ENCODE results near the gene MSMP. TPM values are rescaled to one million over a fixed set of nuclear protein-coding genes. Genes with fewer than 3 reads are reported as not detected.
A peak's percentile ranks its signal among the peaks of the same experiment; 100 is the strongest.

Gene MSMP
- total RNA-seq, 1 experiment from 2014 or later, result not detected

DNA sequence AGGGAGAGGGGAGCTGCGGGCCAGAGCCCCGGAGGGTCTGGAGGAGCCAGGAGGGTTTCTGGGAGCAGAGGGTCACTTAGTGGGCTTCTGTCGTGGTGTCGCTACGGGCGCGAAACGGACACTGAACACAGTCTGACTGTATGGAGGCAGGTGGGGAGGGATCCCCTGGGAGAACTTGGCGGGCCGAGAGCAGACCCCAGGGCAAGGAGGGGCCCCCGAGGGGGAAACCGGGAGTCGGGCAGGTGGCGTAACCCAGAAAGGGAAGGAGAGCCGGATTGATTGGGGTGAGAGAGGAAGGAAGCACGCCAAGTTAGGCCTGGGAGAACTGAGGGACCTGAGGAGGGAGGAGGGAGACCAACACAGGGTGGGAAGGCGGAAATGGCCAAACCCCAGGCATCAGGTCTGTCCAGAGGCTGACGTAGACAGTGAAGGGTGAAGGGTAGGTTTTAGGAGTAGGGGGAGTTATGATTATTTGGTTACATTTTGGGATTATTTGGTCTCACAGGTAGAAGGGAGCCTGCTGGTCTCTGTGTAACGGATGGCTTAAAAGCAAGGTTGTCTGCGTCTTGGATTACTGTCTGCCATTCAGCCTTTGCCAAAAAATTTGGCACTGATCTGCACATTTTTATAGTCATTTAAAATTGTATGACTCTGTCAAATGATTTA, 3.3 kb upstream of the MSMP start:
- ChIA-PET POLR2A (interaction anchor here (0.6 to 4.9 kb wide), 7 partner anchors 9 to 1052 kb away, joined by 3 to 48 read pairs (median 4); partner anchors contain the start of genes CREB3, GBA2, RGP1 and TLN1), CTCF (interaction anchor here (0.6 to 2.8 kb wide), 12 partner anchors 10 to 154 kb away, joined by 3 to 17 read pairs (median 4); no protein-coding TSS in a partner anchor)

DNA sequence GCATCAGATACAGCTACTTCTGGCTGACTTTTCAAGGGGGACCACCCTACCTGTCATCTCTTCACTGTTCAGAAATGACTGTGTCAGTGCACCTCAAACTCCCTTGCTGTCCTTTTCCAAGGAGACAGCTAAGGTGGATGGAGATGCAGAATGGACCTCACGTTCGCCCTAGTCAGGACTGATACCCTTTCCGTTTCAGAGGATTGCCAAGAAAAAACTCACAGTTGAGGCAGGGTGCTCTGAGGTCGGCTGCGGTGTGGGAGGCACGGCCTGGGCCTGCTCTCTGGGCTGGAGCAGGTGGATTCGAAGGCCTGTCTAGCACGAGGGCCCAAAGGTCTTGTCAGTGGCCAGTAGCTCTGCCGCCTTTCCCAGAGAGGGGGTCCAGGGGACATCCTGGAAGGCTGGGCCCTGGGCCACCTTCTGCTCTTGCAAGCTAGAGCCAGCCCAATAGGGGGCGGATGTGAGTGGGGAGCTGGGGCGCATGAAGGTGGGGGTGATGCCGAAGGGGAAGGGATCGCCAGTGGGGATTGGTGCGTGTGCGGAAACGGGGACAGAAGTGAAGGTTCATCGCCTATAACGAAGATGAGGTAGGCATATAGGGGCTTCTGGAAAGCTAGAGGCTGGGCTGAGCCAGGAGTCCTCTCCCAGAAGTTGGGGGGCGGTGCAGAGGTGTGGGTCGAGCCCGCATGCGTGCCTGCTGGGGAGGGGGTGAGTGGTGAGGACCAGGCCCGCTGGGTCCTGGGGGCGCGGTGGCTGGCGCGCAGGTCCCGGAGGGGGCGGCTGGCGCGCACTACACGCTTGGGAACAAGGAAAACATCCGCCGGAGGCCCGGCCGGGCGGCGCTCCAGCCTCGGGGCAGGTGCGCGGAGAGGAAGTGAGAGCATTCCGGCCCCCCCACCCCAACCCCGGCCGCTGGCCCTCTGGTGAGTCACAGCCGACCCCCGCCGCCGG, 2.5 kb upstream of the MSMP start:
- peak overlapping the region; percentile 98 for H3K27ac Mint-ChIP-seq (ENCODE audit: low read depth, unreplicated experiment)
- BruUV-seq (replicated peaks), result no TSS peak
- H3K4me3 Mint-ChIP-seq (ENCODE audit: unreplicated experiment), result peak overlapping the region; percentile 97
- H3K4me1 Mint-ChIP-seq (ENCODE audit: insufficient read depth, unreplicated experiment), result peaks cover 20% of the 10 kb centered on the region
- DNase-seq (ENCODE audit: unreplicated experiment), result peak; percentile 70
- ChIA-PET CTCF (interaction anchor here (0.6 to 2.8 kb wide), 15 partner anchors 9 to 673 kb away, joined by 3 to 17 read pairs (median 4); no protein-coding TSS in a partner anchor), POLR2A (interaction anchor here (0.6 to 2.5 kb wide), 8 partner anchors 9 to 1051 kb away, joined by 3 to 15 read pairs (median 4); partner anchors contain the start of genes CREB3, GBA2, HINT2 and RGP1)
- no peaks in the 10 kb centered on the region for H3K9me3 Mint-ChIP-seq (ENCODE audit: unreplicated experiment)
- no peaks in the 10 kb centered on the region for H3K27me3 Mint-ChIP-seq (ENCODE audit: insufficient read depth, unreplicated experiment)
- intact Hi-C loops (cut with micrococcal nuclease), result loop anchor here (2.0 kb wide), 1 partner anchor 24 kb away; the partner anchor contains the start of genes CREB3 and TLN1
- TF ChIP-seq, protein P1, sequence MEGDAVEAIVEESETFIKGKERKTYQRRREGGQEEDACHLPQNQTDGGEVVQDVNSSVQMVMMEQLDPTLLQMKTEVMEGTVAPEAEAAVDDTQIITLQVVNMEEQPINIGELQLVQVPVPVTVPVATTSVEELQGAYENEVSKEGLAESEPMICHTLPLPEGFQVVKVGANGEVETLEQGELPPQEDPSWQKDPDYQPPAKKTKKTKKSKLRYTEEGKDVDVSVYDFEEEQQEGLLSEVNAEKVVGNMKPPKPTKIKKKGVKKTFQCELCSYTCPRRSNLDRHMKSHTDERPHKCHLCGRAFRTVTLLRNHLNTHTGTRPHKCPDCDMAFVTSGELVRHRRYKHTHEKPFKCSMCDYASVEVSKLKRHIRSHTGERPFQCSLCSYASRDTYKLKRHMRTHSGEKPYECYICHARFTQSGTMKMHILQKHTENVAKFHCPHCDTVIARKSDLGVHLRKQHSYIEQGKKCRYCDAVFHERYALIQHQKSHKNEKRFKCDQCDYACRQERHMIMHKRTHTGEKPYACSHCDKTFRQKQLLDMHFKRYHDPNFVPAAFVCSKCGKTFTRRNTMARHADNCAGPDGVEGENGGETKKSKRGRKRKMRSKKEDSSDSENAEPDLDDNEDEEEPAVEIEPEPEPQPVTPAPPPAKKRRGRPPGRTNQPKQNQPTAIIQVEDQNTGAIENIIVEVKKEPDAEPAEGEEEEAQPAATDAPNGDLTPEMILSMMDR (IDR thresholded peaks at IDR 0.05; ENCODE audit: unreplicated experiment), result peak; percentile 61
- H3K36me3 Mint-ChIP-seq (ENCODE audit: insufficient read depth, unreplicated experiment), result peaks cover 30% of the 10 kb centered on the region

More for the DNA sequence above, 3.3 kb upstream of the MSMP start:
- peak; percentile 74 for DNase-seq (ENCODE audit: unreplicated experiment)
- Mint-ChIP-seq H3K4me1 (ENCODE audit: insufficient read depth, unreplicated experiment) (peaks cover 20% of the 10 kb centered on the region), H3K9me3 (ENCODE audit: unreplicated experiment) (no peaks in the 10 kb centered on the region), H3K36me3 (ENCODE audit: insufficient read depth, unreplicated experiment) (peaks cover 29% of the 10 kb centered on the region), H3K27ac (ENCODE audit: low read depth, unreplicated experiment) (peak overlapping the region; percentile 98), H3K4me3 (ENCODE audit: unreplicated experiment) (peak overlapping the region; percentile 97), H3K27me3 (ENCODE audit: insufficient read depth, unreplicated experiment) (no peaks in the 10 kb centered on the region)
- TF ChIP-seq, protein P1 (IDR thresholded peaks at IDR 0.05; ENCODE audit: unreplicated experiment), result no peak
- intact Hi-C loops (cut with micrococcal nuclease), result loop anchor here (2.0 kb wide), 1 partner anchor 25 kb away; the partner anchor contains the start of genes CREB3 and TLN1
- BruUV-seq (replicated peaks), result no TSS peak

DNA sequence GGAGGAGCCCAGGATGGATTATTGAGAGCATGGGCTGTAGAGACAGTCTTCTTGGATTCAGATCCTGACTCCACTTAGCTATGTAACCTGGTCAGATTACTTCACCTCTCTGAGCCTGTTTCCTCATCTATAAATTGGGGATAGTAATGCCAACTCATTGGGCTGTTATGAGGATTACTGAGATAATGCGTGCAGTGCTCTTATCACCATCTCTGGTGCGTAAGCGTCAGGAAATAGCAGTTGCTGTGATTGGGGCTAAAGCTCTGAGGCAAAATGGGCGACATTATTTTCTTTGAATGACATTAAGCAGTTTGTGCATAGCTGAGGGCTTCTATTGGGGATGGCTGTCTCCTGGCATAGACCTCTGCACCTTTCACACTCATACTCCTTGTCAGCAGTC, 995 bp upstream of the MSMP start:
- H3K27me3 Mint-ChIP-seq (ENCODE audit: insufficient read depth, unreplicated experiment), result no peaks in the 10 kb centered on the region
- peaks cover 19% of the 10 kb centered on the region for H3K4me1 Mint-ChIP-seq (ENCODE audit: insufficient read depth, unreplicated experiment)
- H3K36me3 Mint-ChIP-seq (ENCODE audit: insufficient read depth, unreplicated experiment), result peaks cover 32% of the 10 kb centered on the region
- no peak overlapping the region for H3K4me3 Mint-ChIP-seq (ENCODE audit: unreplicated experiment)
- intact Hi-C loops (cut with micrococcal nuclease), result no loop called here
- no peaks in the 10 kb centered on the region for H3K9me3 Mint-ChIP-seq (ENCODE audit: unreplicated experiment)
- ChIA-PET POLR2A (interaction anchor here (0.6 to 1.1 kb wide), 2 partner anchors 9 to 97 kb away, joined by 3 read pairs; partner anchors contain the start of genes CCDC107 and RMRP), CTCF (interaction anchor here (0.6 to 2.3 kb wide), 6 partner anchors 11 to 865 kb away, joined by 3 to 10 read pairs (median 3); partner anchors contain the start of gene SPAG8)
- no peak overlapping the region for H3K27ac Mint-ChIP-seq (ENCODE audit: low read depth, unreplicated experiment)
- TF ChIP-seq, protein P1 (IDR thresholded peaks at IDR 0.05; ENCODE audit: unreplicated experiment), result no peak
- no peak for DNase-seq (ENCODE audit: unreplicated experiment)
- no TSS peak for BruUV-seq (replicated peaks)
